ENCODE results near the gene SH3D19.

SH3D19 gene

DNA sequence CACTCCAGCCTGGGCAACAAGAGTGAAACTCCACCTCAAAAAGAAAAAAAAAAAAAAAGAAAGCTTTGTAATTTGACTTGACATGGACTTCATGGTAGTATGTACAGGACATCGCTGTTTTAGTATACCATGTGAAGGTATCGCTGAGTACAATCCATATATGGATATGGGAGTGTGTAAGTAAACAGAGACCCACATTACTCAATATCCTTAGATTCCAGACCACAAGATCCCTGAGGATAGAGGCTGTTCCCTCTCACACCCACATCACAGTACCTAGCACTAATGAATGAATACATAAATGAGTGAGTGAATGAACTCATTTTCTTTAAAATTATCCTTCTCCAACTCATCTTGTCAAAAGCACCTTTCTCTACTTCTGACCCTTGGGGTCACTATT is 234.4 kb downstream of the SH3D19 start:
- DNase-seq = no peak

DNA sequence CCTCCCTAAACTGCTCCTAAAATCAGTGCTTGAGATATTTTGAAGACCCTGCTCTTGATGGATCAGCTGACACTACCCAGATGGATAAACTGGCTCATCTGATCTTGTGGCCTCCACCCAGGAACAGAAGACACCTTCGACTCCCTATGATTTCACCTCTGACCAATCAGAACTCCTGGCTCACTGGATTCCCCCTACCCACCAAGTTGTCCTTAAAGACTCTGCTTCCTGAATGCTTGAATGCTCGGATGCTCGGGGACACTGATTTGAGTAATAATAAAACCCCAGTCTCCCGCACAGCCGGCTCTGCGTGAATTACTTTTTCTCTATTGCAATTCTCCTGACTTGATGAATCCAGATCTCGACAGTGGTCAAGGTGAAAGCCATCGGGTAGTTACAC is 237.9 kb downstream of the SH3D19 start:
- DNase-seq = no peak

DNA sequence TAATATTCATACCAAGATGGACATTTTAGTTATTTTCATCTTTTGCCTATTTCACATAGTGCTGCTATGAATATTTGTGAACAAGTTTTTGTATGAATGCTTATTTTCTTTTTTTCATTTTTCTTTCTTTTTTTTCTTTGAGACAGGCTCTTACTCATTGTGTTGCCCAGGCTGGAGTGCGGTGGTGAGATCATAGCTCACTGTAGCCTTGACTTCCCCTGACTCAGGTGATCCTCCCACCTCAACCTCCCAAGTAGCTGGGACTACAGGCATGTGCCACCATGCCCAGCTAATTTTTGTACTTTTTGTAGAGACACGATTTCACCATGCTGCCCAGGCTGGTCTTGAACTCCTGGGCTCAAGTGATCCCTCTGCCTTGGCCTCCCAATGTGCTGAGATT is 247.4 kb downstream of the SH3D19 start:
- peak in 1 of 2 experiments; percentile 8 for DNase-seq

DNA sequence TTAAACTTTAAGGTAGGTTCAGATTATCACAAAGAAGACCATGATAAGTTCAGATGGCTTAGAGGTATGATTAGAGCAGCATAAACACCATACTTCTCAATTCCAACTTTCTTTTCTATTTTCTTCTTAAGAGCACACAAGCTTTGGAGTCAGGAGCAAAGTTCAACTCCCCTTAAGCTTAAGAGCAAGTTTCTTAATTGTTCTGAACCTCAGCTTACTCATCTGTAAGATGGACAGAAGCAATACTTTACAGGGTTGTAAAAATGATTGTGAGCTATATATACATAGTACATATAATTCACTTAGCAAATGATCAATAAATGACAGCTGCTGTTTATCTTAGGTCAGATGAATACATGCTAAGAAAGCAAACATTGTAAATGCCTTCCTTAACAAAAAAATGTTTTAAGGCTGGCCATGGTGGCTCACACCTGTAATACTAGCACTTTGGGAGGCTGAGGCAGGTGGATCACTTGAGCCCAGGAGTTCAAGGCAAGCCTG is 250.9 kb downstream of the SH3D19 start:
- no peak for DNase-seq

Data from activated CD4-positive, alpha-beta T cell treated with anti-CD3 and anti-CD28 coated beads, Interleukin-2, amount 50 U/mL, for 48 hours (primary cell).